Measurements from ENCODE around the gene GPT2.
"Not testable (repeated sequence)": the region's sequence is repeated elsewhere in the genome, so short reads cannot be mapped to it uniquely, and the experiment has no call there.

GPT2 gene

GRCh38 chr16:46862555-46863447 lies 21.4 kb upstream of the GPT2 start:
- Mint-ChIP-seq H3K4me1 (peaks cover 17% of the 10 kb centered on the region), H3K36me3 (ENCODE audit: low read depth) (no peaks in the 10 kb centered on the region), H3K4me3 (no peak overlapping the region), H3K27ac (no peak overlapping the region), H3K9me3 (peaks cover 15% of the 10 kb centered on the region), H3K27me3 (ENCODE audit: low read depth, poor library complexity) (peaks cover 2% of the 10 kb centered on the region)
- TF ChIP-seq, protein P1, sequence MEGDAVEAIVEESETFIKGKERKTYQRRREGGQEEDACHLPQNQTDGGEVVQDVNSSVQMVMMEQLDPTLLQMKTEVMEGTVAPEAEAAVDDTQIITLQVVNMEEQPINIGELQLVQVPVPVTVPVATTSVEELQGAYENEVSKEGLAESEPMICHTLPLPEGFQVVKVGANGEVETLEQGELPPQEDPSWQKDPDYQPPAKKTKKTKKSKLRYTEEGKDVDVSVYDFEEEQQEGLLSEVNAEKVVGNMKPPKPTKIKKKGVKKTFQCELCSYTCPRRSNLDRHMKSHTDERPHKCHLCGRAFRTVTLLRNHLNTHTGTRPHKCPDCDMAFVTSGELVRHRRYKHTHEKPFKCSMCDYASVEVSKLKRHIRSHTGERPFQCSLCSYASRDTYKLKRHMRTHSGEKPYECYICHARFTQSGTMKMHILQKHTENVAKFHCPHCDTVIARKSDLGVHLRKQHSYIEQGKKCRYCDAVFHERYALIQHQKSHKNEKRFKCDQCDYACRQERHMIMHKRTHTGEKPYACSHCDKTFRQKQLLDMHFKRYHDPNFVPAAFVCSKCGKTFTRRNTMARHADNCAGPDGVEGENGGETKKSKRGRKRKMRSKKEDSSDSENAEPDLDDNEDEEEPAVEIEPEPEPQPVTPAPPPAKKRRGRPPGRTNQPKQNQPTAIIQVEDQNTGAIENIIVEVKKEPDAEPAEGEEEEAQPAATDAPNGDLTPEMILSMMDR (IDR thresholded peaks at IDR 0.05) = no peak
- no peak for DNase-seq

GRCh38 chr16:46866286-46866685 lies 17.9 kb upstream of the GPT2 start:
- Mint-ChIP-seq H3K4me1 (peaks cover 9% of the 10 kb centered on the region), H3K36me3 (ENCODE audit: low read depth) (no peaks in the 10 kb centered on the region), H3K4me3 (no peak overlapping the region), H3K27ac (no peak overlapping the region), H3K9me3 (peaks cover 23% of the 10 kb centered on the region), H3K27me3 (ENCODE audit: low read depth, poor library complexity) (peaks cover 5% of the 10 kb centered on the region)
- TF ChIP-seq, protein P1 (IDR thresholded peaks at IDR 0.05) = no peak
- no peak for DNase-seq

- not testable (repeated sequence) for H3K36me3 Mint-ChIP-seq (ENCODE audit: low read depth); H3K27me3 Mint-ChIP-seq (ENCODE audit: low read depth, poor library complexity); H3K27ac Mint-ChIP-seq; H3K4me3 Mint-ChIP-seq; DNase-seq
- Mint-ChIP-seq H3K9me3 (peaks cover 16% of the 10 kb centered on the region), H3K4me1 (peaks cover 18% of the 10 kb centered on the region)
Observed at GRCh38 chr16:46867486-46867885, 16.7 kb upstream of the GPT2 start.

GRCh38 chr16:46868891-46869290 lies 15.3 kb upstream of the GPT2 start:
- not testable (repeated sequence) for H3K27ac Mint-ChIP-seq; H3K4me3 Mint-ChIP-seq; DNase-seq; H3K27me3 Mint-ChIP-seq (ENCODE audit: low read depth, poor library complexity); H3K36me3 Mint-ChIP-seq (ENCODE audit: low read depth)
- Mint-ChIP-seq H3K4me1 (peaks cover 11% of the 10 kb centered on the region), H3K9me3 (peaks cover 13% of the 10 kb centered on the region)

- H3K27ac Mint-ChIP-seq = peak overlapping the region; percentile 72
- DNase-seq = no peak
- H3K4me3 Mint-ChIP-seq = no peak overlapping the region
- no peaks in the 10 kb centered on the region for H3K36me3 Mint-ChIP-seq (ENCODE audit: low read depth)
- H3K4me1 Mint-ChIP-seq = peaks cover 16% of the 10 kb centered on the region
- TF ChIP-seq, protein P1 (IDR thresholded peaks at IDR 0.05) = no peak
- H3K27me3 Mint-ChIP-seq (ENCODE audit: low read depth, poor library complexity) = peaks cover 8% of the 10 kb centered on the region
- peaks cover 13% of the 10 kb centered on the region for H3K9me3 Mint-ChIP-seq
Observed at GRCh38 chr16:46871597-46871996, 12.6 kb upstream of the GPT2 start.

GRCh38 chr16:46873201-46873600 lies 11.0 kb upstream of the GPT2 start:
- Mint-ChIP-seq H3K27ac (no peak overlapping the region), H3K4me1 (peaks cover 17% of the 10 kb centered on the region), H3K27me3 (ENCODE audit: low read depth, poor library complexity) (peaks cover 8% of the 10 kb centered on the region), H3K36me3 (ENCODE audit: low read depth) (no peaks in the 10 kb centered on the region), H3K9me3 (peaks cover 3% of the 10 kb centered on the region), H3K4me3 (no peak overlapping the region)
- TF ChIP-seq, protein P1 (IDR thresholded peaks at IDR 0.05) = no peak
- DNase-seq = no peak

- peaks cover 17% of the 10 kb centered on the region for H3K4me1 Mint-ChIP-seq
- H3K9me3 Mint-ChIP-seq = no peaks in the 10 kb centered on the region
- H3K36me3 Mint-ChIP-seq (ENCODE audit: low read depth) = no peaks in the 10 kb centered on the region
- H3K27ac Mint-ChIP-seq = no peak overlapping the region
- no peak for DNase-seq
- peaks cover 17% of the 10 kb centered on the region for H3K27me3 Mint-ChIP-seq (ENCODE audit: low read depth, poor library complexity)
- TF ChIP-seq, protein P1 (IDR thresholded peaks at IDR 0.05) = no peak
- H3K4me3 Mint-ChIP-seq = no peak overlapping the region
Observed at GRCh38 chr16:46875243-46875642, 8.9 kb upstream of the GPT2 start.

Data from nephron progenitor cell (in vitro differentiated cells).